ENCODE results near the gene SAMMSON.

Gene SAMMSON

DNA sequence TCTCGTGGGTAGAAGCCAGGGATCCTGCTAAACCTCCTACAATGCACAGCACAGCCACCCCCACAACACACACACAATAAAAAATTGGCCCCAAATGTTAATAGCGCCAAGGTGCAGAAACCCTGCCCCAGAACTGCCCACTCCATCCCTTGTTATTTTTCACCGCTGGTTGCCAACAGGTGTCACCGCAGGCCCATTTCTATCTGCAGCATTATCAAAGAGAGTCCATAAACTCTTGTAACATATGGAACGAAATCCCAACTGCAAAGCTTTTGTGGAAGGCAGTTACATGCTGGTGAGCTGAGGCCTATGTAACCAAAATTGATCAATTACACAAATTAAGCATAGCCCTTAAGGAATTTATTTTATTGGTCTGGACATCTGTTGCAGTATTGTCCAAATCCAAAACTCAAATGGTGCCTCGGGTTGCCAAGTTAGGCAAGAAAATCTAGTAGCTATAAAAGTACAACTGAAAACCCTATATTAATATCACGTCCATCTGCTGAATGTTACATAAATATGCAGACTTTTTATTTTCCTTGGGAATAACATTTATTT lies 66.2 kb downstream of the SAMMSON start:
- no peaks in the 10 kb centered on the region for H3K4me1 ChIP-seq (ENCODE audit: control insufficient read depth, insufficient read depth, low read length)
- TF ChIP-seq ZFHX2 (tag by site-specific recombination; conservative IDR thresholded peaks at IDR 0.05) (peak; percentile 35), EGR2 (tag by site-specific recombination; IDR thresholded peaks at IDR 0.05; ENCODE audit: low read depth) (peak; percentile 27; the same call in 1 of the 2 replicates), ZNF221 (tag by site-specific recombination; IDR thresholded peaks at IDR 0.05; ENCODE audit: borderline replicate concordance) (no peak), ZNF654 (tag by site-specific recombination; IDR thresholded peaks at IDR 0.05; ENCODE audit: low read depth) (peak; percentile 27; the same call in 1 of the 2 replicates), ZFP41 (tag by site-specific recombination; IDR thresholded peaks at IDR 0.05; ENCODE audit: borderline replicate concordance) (no peak)
- CTCF ChIA-PET, result interaction anchor here (0.6 to 1.0 kb wide), 5 partner anchors 15 to 230 kb away, joined by 3 to 4 read pairs (median 3); no protein-coding TSS in a partner anchor
- POLR2A ChIA-PET, result no interaction called here
- H3K36me3 ChIP-seq (ENCODE audit: control insufficient read depth in 2 of 2, insufficient read depth in 1 of 2, low read length in 2 of 2), result no peaks in the 10 kb centered on the region
- no peak overlapping the region for H3K4me3 ChIP-seq (ENCODE audit: low read depth, low read length)
- H3K9me3 ChIP-seq (ENCODE audit: control insufficient read depth, insufficient read depth, low read depth, low read length), result no peaks in the 10 kb centered on the region
- H3K27ac ChIP-seq (ENCODE audit: extremely low read depth, low read depth, low read length), result no peak overlapping the region

GRCh38 chr3:70067860-70068521 lies 68.5 kb downstream of the SAMMSON start:
- ChIA-PET CTCF (interaction anchor here (0.6 to 1.1 kb wide), 2 partner anchors 53 to 1548 kb away, joined by 3 to 4 read pairs; no protein-coding TSS in a partner anchor), POLR2A (no interaction called here)

DNA sequence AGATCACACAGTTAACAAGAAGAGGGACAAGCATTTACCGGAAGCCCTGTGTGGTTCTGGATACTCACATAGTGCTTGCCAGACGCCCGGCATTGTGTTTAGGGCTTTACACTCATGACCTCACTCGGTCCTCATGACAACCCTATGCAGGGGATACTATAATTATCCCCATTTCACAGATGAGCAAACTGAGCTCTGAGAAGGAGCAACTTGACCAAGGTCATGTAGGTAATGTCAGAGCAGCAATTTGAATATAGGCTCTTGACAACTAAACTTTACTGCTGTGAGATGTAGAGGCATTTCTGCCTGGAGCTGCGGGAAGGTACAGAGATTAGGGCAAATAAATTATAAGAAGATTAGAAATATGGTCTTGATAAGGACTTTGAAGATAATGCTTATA lies 70.0 kb downstream of the SAMMSON start:
- H3K4me3 ChIP-seq (ENCODE audit: low read depth, low read length), result no peak overlapping the region
- CTCF ChIA-PET, result interaction anchor here (0.6 kb wide), 1 partner anchor 1517 kb away, joined by 3 read pairs; no protein-coding TSS in a partner anchor
- POLR2A ChIA-PET, result no interaction called here
- no peak overlapping the region for H3K27ac ChIP-seq (ENCODE audit: extremely low read depth, low read depth, low read length)
- H3K4me1 ChIP-seq (ENCODE audit: control insufficient read depth, insufficient read depth, low read length), result no peaks in the 10 kb centered on the region
- H3K36me3 ChIP-seq (ENCODE audit: control insufficient read depth in 2 of 2, insufficient read depth in 1 of 2, low read length in 2 of 2), result no peaks in the 10 kb centered on the region
- no peaks in the 10 kb centered on the region for H3K9me3 ChIP-seq (ENCODE audit: control insufficient read depth, insufficient read depth, low read depth, low read length)
- TF ChIP-seq WT1 (tag by site-specific recombination; IDR thresholded peaks at IDR 0.05) (no peak), ZNF747 (tag by site-specific recombination; IDR thresholded peaks at IDR 0.05) (no peak), TSHZ1 (tag by site-specific recombination; IDR thresholded peaks at IDR 0.05; ENCODE audit: borderline replicate concordance) (no peak), ZNF501 (tag by site-specific recombination; IDR thresholded peaks at IDR 0.05) (no peak)
- TF ChIP-seq, protein P1, sequence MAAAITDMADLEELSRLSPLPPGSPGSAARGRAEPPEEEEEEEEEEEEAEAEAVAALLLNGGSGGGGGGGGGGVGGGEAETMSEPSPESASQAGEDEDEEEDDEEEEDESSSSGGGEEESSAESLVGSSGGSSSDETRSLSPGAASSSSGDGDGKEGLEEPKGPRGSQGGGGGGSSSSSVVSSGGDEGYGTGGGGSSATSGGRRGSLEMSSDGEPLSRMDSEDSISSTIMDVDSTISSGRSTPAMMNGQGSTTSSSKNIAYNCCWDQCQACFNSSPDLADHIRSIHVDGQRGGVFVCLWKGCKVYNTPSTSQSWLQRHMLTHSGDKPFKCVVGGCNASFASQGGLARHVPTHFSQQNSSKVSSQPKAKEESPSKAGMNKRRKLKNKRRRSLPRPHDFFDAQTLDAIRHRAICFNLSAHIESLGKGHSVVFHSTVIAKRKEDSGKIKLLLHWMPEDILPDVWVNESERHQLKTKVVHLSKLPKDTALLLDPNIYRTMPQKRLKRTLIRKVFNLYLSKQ (tag by site-specific recombination; IDR thresholded peaks at IDR 0.05; ENCODE audit: borderline replicate concordance), result no peak
- TF ChIP-seq, protein P2, sequence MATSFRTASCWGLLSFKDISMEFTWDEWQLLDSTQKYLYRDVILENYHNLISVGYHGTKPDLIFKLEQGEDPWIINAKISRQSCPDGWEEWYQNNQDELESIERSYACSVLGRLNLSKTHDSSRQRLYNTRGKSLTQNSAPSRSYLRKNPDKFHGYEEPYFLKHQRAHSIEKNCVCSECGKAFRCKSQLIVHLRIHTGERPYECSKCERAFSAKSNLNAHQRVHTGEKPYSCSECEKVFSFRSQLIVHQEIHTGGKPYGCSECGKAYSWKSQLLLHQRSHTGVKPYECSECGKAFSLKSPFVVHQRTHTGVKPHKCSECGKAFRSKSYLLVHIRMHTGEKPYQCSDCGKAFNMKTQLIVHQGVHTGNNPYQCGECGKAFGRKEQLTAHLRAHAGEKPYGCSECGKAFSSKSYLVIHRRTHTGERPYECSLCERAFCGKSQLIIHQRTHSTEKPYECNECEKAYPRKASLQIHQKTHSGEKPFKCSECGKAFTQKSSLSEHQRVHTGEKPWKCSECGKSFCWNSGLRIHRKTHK (tag by site-specific recombination; IDR thresholded peaks at IDR 0.05), result no peak

More at GRCh38 chr3:70067860-70068521, 68.5 kb downstream of the SAMMSON start:
- Histone ChIP-seq H3K27ac (ENCODE audit: extremely low read depth, low read depth, low read length) (no peak overlapping the region), H3K36me3 (ENCODE audit: control insufficient read depth in 2 of 2, insufficient read depth in 1 of 2, low read length in 2 of 2) (no peaks in the 10 kb centered on the region), H3K4me3 (ENCODE audit: low read depth, low read length) (no peak overlapping the region), H3K4me1 (ENCODE audit: control insufficient read depth, insufficient read depth, low read length) (no peaks in the 10 kb centered on the region), H3K9me3 (ENCODE audit: control insufficient read depth, insufficient read depth, low read depth, low read length) (no peaks in the 10 kb centered on the region)
- no peak for TF ChIP-seq SP2 (tag by site-specific recombination; IDR thresholded peaks at IDR 0.05)
- no peak for TF ChIP-seq ZNF211 (tag by site-specific recombination; IDR thresholded peaks at IDR 0.05; ENCODE audit: low read depth)
- no peak for TF ChIP-seq ZNF140 (tag by site-specific recombination; IDR thresholded peaks at IDR 0.05)
- TF ChIP-seq ZNF223 (tag by site-specific recombination; IDR thresholded peaks at IDR 0.05), result no peak
- TF ChIP-seq KLF1 (tag by site-specific recombination; IDR thresholded peaks at IDR 0.05), result no peak
- no peak for TF ChIP-seq BCL11A (tag by site-specific recombination; IDR thresholded peaks at IDR 0.05; ENCODE audit: low read depth)
- no peak for TF ChIP-seq ZNF785 (tag by site-specific recombination; IDR thresholded peaks at IDR 0.05)
- no peak for TF ChIP-seq ZIC2 (tag by site-specific recombination; IDR thresholded peaks at IDR 0.05)
- no peak for TF ChIP-seq YY2 (tag by site-specific recombination; IDR thresholded peaks at IDR 0.05)
- no peak for TF ChIP-seq ZNF37A (tag by site-specific recombination; IDR thresholded peaks at IDR 0.05)
- no peak for TF ChIP-seq ZNF791 (tag by site-specific recombination; IDR thresholded peaks at IDR 0.05)
- TF ChIP-seq ZNF529 (tag by site-specific recombination; IDR thresholded peaks at IDR 0.05; ENCODE audit: insufficient replicate concordance), result no peak
- TF ChIP-seq, protein P3, sequence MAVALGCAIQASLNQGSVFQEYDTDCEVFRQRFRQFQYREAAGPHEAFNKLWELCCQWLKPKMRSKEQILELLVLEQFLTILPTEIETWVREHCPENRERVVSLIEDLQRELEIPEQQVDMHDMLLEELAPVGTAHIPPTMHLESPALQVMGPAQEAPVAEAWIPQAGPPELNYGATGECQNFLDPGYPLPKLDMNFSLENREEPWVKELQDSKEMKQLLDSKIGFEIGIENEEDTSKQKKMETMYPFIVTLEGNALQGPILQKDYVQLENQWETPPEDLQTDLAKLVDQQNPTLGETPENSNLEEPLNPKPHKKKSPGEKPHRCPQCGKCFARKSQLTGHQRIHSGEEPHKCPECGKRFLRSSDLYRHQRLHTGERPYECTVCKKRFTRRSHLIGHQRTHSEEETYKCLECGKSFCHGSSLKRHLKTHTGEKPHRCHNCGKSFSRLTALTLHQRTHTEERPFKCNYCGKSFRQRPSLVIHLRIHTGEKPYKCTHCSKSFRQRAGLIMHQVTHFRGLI (tag by site-specific recombination; IDR thresholded peaks at IDR 0.05), result no peak
- TF ChIP-seq ZNF792 (tag by site-specific recombination; IDR thresholded peaks at IDR 0.05), result no peak
- TF ChIP-seq ZNF266 (tag by site-specific recombination; IDR thresholded peaks at IDR 0.05; ENCODE audit: low read depth), result no peak
- TF ChIP-seq ZNF664 (tag by site-specific recombination; IDR thresholded peaks at IDR 0.05), result no peak
- TF ChIP-seq, protein P4, sequence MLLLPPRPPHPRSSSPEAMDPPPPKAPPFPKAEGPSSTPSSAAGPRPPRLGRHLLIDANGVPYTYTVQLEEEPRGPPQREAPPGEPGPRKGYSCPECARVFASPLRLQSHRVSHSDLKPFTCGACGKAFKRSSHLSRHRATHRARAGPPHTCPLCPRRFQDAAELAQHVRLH (tag by site-specific recombination; IDR thresholded peaks at IDR 0.05), result no peak
- TF ChIP-seq ZNF658 (tag by site-specific recombination; IDR thresholded peaks at IDR 0.05), result no peak
- no peak for TF ChIP-seq ZNF600 (tag by site-specific recombination; IDR thresholded peaks at IDR 0.05)
- TF ChIP-seq, protein P5, sequence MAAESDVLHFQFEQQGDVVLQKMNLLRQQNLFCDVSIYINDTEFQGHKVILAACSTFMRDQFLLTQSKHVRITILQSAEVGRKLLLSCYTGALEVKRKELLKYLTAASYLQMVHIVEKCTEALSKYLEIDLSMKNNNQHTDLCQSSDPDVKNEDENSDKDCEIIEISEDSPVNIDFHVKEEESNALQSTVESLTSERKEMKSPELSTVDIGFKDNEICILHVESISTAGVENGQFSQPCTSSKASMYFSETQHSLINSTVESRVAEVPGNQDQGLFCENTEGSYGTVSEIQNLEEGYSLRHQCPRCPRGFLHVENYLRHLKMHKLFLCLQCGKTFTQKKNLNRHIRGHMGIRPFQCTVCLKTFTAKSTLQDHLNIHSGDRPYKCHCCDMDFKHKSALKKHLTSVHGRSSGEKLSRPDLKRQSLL (tag by site-specific recombination; IDR thresholded peaks at IDR 0.05), result no peak
